ENCODE measurements around the gene S100Z. TPM values are rescaled to one million over a fixed set of nuclear protein-coding genes. Genes with fewer than 3 reads are reported as not detected.

The S100Z gene
- total and polyA plus RNA-seq, 9 of the 15 experiments (the other 6 are each of a cell fraction or from before 2014, with no cell fraction given): 0.15 to 0.42 (median 0.20) TPM; not detected in 6

GRCh38 chr5:76958991-76959767 is 109.4 kb downstream of the S100Z start:
- peak; percentile 56 for FAIRE-seq
- 0 out of 2 replicates have a peak, but pooled peaks cover 3% of the 10 kb centered on the region for H4K20me1 ChIP-seq (replicated peaks; ENCODE audit: control insufficient read depth, insufficient read depth, low read length)
- BruUV-seq (replicated peaks): no TSS peak
- TF ChIP-seq, protein P1, sequence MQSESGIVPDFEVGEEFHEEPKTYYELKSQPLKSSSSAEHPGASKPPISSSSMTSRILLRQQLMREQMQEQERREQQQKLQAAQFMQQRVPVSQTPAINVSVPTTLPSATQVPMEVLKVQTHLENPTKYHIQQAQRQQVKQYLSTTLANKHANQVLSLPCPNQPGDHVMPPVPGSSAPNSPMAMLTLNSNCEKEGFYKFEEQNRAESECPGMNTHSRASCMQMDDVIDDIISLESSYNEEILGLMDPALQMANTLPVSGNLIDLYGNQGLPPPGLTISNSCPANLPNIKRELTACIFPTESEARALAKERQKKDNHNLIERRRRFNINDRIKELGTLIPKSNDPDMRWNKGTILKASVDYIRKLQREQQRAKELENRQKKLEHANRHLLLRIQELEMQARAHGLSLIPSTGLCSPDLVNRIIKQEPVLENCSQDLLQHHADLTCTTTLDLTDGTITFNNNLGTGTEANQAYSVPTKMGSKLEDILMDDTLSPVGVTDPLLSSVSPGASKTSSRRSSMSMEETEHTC (IDR thresholded peaks at IDR 0.05): peak; percentile 54; the same call in 1 of the 2 replicates
- TF ChIP-seq HNRNPH1 (optimal IDR thresholded peaks at IDR 0.05; ENCODE audit: low read depth, low read length) (no peak), ARID3A (IDR thresholded peaks at IDR 0.05; ENCODE audit: borderline replicate concordance, low read depth, low read length) (0 out of 2 replicates have a peak, but pooled peaks have one; percentile 13), MEIS2 (IDR thresholded peaks at IDR 0.05; ENCODE audit: partially characterized antibody) (peak; percentile 37), PCBP2 (IDR thresholded peaks at IDR 0.05; ENCODE audit: low read depth, low read length, poor library complexity, severe bottlenecking) (no peak), FOSL1 (tag; conservative IDR thresholded peaks at IDR 0.05) (peak; percentile 88), ARNT (IDR thresholded peaks at IDR 0.05) (no peak), KDM1A (IDR thresholded peaks at IDR 0.05) (peak; percentile 57 to 60; a peak in 3 of 4 replicates), ATF3 (IDR thresholded peaks at IDR 0.05) (peak; percentile 77), ATF3 (CRISPR knock-in tag; conservative IDR thresholded peaks at IDR 0.05) (no peak), SREBF1 (IDR thresholded peaks at IDR 0.05; ENCODE audit: borderline replicate concordance, low read depth, low read length) (no peak), SMARCE1 (IDR thresholded peaks at IDR 0.05) (peak; percentile 56; the same call in 1 of the 2 replicates), SMARCA4 (IDR thresholded peaks at IDR 0.05) (peak; percentile 73), ZBTB8A (IDR thresholded peaks at IDR 0.05; ENCODE audit: partially characterized antibody) (peak; percentile 27), MAFG (tag; conservative IDR thresholded peaks at IDR 0.05) (peak; percentile 47), HDAC2 (IDR thresholded peaks at IDR 0.05) (no peak), C11orf30 (IDR thresholded peaks at IDR 0.05; ENCODE audit: low read depth) (peak; percentile 69)
- TF ChIP-seq, protein P2, sequence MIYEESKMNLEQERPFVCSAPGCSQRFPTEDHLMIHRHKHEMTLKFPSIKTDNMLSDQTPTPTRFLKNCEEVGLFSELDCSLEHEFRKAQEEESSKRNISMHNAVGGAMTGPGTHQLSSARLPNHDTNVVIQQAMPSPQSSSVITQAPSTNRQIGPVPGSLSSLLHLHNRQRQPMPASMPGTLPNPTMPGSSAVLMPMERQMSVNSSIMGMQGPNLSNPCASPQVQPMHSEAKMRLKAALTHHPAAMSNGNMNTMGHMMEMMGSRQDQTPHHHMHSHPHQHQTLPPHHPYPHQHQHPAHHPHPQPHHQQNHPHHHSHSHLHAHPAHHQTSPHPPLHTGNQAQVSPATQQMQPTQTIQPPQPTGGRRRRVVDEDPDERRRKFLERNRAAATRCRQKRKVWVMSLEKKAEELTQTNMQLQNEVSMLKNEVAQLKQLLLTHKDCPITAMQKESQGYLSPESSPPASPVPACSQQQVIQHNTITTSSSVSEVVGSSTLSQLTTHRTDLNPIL (CRISPR knock-in tag; IDR thresholded peaks at IDR 0.05): no peak

More at GRCh38 chr5:76958991-76959767, 109.4 kb downstream of the S100Z start:
- Histone ChIP-seq H3K9me1 (ENCODE audit: control insufficient read depth, insufficient read depth, low read length) (no peaks in the 10 kb centered on the region), H3K4me1 (replicated peaks in 1 of 2; ENCODE audit: control insufficient read depth in 2 of 2, insufficient read depth in 2 of 2, low read length in 2 of 2) (peaks cover 4 to 12% of the 10 kb centered on the region in 2 experiments; a peak in 2 of 5 replicates), H3K9me3 (replicated peaks; ENCODE audit: control insufficient read depth, insufficient read depth, low read depth, low read length) (no peaks in the 10 kb centered on the region), H3K27me3 (ENCODE audit: control insufficient read depth in 2 of 2, insufficient read depth in 2 of 2, low read length in 2 of 2) (peaks cover 5 to 10% of the 10 kb centered on the region in 2 experiments; a peak in 3 of 5 replicates), H3K4me2 (ENCODE audit: insufficient read depth, low read length) (no peak overlapping the region), H3K4me3 (no peak overlapping the region), H3K79me2 (ENCODE audit: control insufficient read depth, insufficient read depth, low read length) (no peaks in the 10 kb centered on the region), H3K27ac (ENCODE audit: extremely low read depth, low read depth, low read length) (no peak overlapping the region), H3K36me3 (ENCODE audit: control insufficient read depth, insufficient read depth, low read length) (no peaks in the 10 kb centered on the region), H3K9ac (ENCODE audit: insufficient read depth in 1 of 2, low read depth in 2 of 2, low read length in 2 of 2) (no peak overlapping the region), H2AFZ (ENCODE audit: low read depth, low read length) (peak overlapping the region; percentile 48; the same call in 1 of the 2 replicates)
- WGBS (ENCODE audit: insufficient coverage, low coverage, missing lambda C conversion rate): 12% methylated on average over 5 of the region's 5 CpGs
- DNase-seq (ENCODE audit: extremely low read depth in 1 of 4, low spot score in 3 of 4): peak; percentile 42 to 45 (median 44)
- intact Hi-C loops (cut with micrococcal nuclease) (no loop called here), in situ Hi-C loops (cut with MboI) (no loop called here)
- CTCF ChIA-PET (ENCODE audit: low intra/inter-chr PET ratio): no interaction called here
- ATAC-seq: peak; percentile 70
- POLR2A ChIA-PET: no interaction called here
